ENCODE data around the gene THAP7. TPM values are rescaled to one million over a fixed set of nuclear protein-coding genes. Genes with fewer than 3 reads are reported as not detected.
A peak's percentile ranks its signal among the peaks of the same experiment; 100 is the strongest.

THAP7 gene
- total and polyA plus RNA-seq, 2 experiments from 2014 or later: 21.8 to 25.9 TPM

GRCh38 chr22:20963201-20964052 is 38.5 kb downstream of the THAP7 start:
- no peaks in the 10 kb centered on the region for H3F3A ChIP-seq (replicated peaks; ENCODE audit: low read depth)
- no peaks in the 10 kb centered on the region; the same call in 2 of the 3 replicates for H3K36me3 Mint-ChIP-seq (ENCODE audit: low read depth)
- peaks cover 19% of the 10 kb centered on the region for H3K4me1 Mint-ChIP-seq
- H3K27me3 Mint-ChIP-seq (ENCODE audit: insufficient read depth, low read depth, poor library complexity): peaks cover 68% of the 10 kb centered on the region
- ATAC-seq (no peak), DNase-seq (ENCODE audit: low spot score) (no peak)
- no peak overlapping the region for H3K4me2 ChIP-seq
- H3K27me3 ChIP-seq (ENCODE audit: insufficient read depth): peaks cover 67% of the 10 kb centered on the region
- no peak overlapping the region for H2AFZ ChIP-seq
- H3K4me3 Mint-ChIP-seq: peak overlapping the region; percentile 36; the same call in 2 of the 3 replicates
- no peaks in the 10 kb centered on the region for H3K79me2 ChIP-seq (replicated peaks; ENCODE audit: insufficient read depth)
- TF ChIP-seq, protein P1, sequence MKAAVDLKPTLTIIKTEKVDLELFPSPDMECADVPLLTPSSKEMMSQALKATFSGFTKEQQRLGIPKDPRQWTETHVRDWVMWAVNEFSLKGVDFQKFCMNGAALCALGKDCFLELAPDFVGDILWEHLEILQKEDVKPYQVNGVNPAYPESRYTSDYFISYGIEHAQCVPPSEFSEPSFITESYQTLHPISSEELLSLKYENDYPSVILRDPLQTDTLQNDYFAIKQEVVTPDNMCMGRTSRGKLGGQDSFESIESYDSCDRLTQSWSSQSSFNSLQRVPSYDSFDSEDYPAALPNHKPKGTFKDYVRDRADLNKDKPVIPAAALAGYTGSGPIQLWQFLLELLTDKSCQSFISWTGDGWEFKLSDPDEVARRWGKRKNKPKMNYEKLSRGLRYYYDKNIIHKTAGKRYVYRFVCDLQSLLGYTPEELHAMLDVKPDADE (IDR thresholded peaks at IDR 0.05): no peak
- TF ChIP-seq EZH2 (IDR thresholded peaks at IDR 0.05; ENCODE audit: low read depth, unreplicated experiment): no peak
- TF ChIP-seq NANOG (IDR thresholded peaks at IDR 0.05; ENCODE audit: borderline replicate concordance): no peak
- no peak for TF ChIP-seq ZNF462 (CRISPR knock-in tag; IDR thresholded peaks at IDR 0.05)
- TF ChIP-seq STAT1 (IDR thresholded peaks at IDR 0.05; ENCODE audit: unreplicated experiment): no peak
- TF ChIP-seq, protein P2, sequence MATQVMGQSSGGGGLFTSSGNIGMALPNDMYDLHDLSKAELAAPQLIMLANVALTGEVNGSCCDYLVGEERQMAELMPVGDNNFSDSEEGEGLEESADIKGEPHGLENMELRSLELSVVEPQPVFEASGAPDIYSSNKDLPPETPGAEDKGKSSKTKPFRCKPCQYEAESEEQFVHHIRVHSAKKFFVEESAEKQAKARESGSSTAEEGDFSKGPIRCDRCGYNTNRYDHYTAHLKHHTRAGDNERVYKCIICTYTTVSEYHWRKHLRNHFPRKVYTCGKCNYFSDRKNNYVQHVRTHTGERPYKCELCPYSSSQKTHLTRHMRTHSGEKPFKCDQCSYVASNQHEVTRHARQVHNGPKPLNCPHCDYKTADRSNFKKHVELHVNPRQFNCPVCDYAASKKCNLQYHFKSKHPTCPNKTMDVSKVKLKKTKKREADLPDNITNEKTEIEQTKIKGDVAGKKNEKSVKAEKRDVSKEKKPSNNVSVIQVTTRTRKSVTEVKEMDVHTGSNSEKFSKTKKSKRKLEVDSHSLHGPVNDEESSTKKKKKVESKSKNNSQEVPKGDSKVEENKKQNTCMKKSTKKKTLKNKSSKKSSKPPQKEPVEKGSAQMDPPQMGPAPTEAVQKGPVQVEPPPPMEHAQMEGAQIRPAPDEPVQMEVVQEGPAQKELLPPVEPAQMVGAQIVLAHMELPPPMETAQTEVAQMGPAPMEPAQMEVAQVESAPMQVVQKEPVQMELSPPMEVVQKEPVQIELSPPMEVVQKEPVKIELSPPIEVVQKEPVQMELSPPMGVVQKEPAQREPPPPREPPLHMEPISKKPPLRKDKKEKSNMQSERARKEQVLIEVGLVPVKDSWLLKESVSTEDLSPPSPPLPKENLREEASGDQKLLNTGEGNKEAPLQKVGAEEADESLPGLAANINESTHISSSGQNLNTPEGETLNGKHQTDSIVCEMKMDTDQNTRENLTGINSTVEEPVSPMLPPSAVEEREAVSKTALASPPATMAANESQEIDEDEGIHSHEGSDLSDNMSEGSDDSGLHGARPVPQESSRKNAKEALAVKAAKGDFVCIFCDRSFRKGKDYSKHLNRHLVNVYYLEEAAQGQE (IDR thresholded peaks at IDR 0.05; ENCODE audit: unreplicated experiment): no peak
- no peak for TF ChIP-seq CREB1 (CRISPR knock-in tag; IDR thresholded peaks at IDR 0.05; ENCODE audit: low read depth)
- no peak for TF ChIP-seq EZH2phosphoT487 (IDR thresholded peaks at IDR 0.05; ENCODE audit: unreplicated experiment)
- no peak for TF ChIP-seq ZNF331 (CRISPR knock-in tag; IDR thresholded peaks at IDR 0.05; ENCODE audit: low read depth)
- no peak for TF ChIP-seq CTCF (conservative IDR thresholded peaks at IDR 0.05; ENCODE audit: low read depth in 2 of 2)
- peaks cover 3% of the 10 kb centered on the region; the same call in 1 of the 2 replicates for H3K4me1 ChIP-seq (ENCODE audit: insufficient read depth)
- no peaks in the 10 kb centered on the region for H3K9me2 ChIP-seq (ENCODE audit: insufficient read depth)
- H3K9me3 Mint-ChIP-seq: 0 out of 3 replicates have a peak, but pooled peaks cover 2% of the 10 kb centered on the region
- H3K36me3 ChIP-seq (ENCODE audit: insufficient read depth): no peaks in the 10 kb centered on the region
- H3K27ac Mint-ChIP-seq: no peak overlapping the region
- H4K20me1 ChIP-seq (replicated peaks; ENCODE audit: insufficient read depth): 0 out of 2 replicates have a peak, but pooled peaks cover 3% of the 10 kb centered on the region
- no peak overlapping the region for H3K4me3 ChIP-seq
- H3K27ac ChIP-seq (ENCODE audit: low read depth): no peak overlapping the region
